ENCODE results near the gene ADPGK. TPM values are rescaled to one million over a fixed set of nuclear protein-coding genes. Genes with fewer than 3 reads are reported as not detected.
"Not testable (repeated sequence)": the region's sequence is repeated elsewhere in the genome, so short reads cannot be mapped to it uniquely, and the experiment has no call there.

The ADPGK gene
- total RNA-seq, 1 experiment from 2014 or later, result 54.8 TPM

DNA sequence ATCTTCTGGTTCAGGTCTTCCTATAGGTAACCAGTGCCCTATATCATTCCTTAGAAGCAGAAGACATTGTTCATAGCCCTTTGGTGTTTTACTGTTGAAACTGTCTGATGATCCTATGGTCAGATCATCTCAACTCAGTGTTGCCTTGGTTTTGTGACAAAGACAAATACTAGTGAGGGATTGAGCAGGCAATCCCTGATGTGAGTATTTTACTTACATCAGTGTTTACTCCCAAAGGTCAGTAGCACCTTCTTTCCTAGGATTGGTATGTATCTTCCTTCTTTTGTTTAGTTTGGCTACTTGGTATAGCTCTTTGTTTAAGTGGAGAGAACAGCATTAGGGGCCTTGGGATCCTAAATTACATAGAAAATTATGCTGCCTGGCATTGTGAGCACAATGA, 56.4 kb downstream of the ADPGK start:
- no peak overlapping the region for H3K27ac ChIP-seq (ENCODE audit: insufficient read length, low read depth, low read length)
- Mint-ChIP-seq H3K27ac (peak overlapping the region in 2 of 3 experiments; percentile 0 to 3; a peak in 1 of 7 replicates), H3K36me3 (ENCODE audit: insufficient read depth in 1 of 3, low read depth in 3 of 3) (peaks cover 3 to 21% (median 19%) of the 10 kb centered on the region in 3 experiments; a peak in 5 of 7 replicates), H3K27me3 (ENCODE audit: low read depth) (no peaks in the 10 kb centered on the region), H3K4me3 (no peak overlapping the region), H3K9me3 (no peaks in the 10 kb centered on the region), H3K4me1 (peaks cover 7% of the 10 kb centered on the region in 2 experiments)
- no peak overlapping the region for H4K5ac ChIP-seq (ENCODE audit: insufficient read length, low read depth, low read length)
- no peak overlapping the region for H3K18ac ChIP-seq (ENCODE audit: insufficient read length, low read depth, low read length)
- no peak overlapping the region for H3K14ac ChIP-seq (ENCODE audit: insufficient read depth, low read length)
- H2BK12ac ChIP-seq (ENCODE audit: insufficient read length, low read depth, low read length), result no peak overlapping the region
- H3K27me3 ChIP-seq (ENCODE audit: insufficient read depth, low read length), result no peaks in the 10 kb centered on the region
- H2BK120ac ChIP-seq (ENCODE audit: low read depth, low read length, poor library complexity, severe bottlenecking), result no peak overlapping the region
- H2BK15ac ChIP-seq (ENCODE audit: low read depth, low read length), result no peak overlapping the region
- H3K9me3 ChIP-seq (ENCODE audit: control insufficient read depth, low read depth, low read length), result no peaks in the 10 kb centered on the region
- H3K4ac ChIP-seq (ENCODE audit: low read depth, low read length), result no peak overlapping the region
- no peak overlapping the region for H2AK5ac ChIP-seq (ENCODE audit: insufficient read length, low read length)
- no peaks in the 10 kb centered on the region for H3K23me2 ChIP-seq (ENCODE audit: insufficient read length, low read depth, low read length, poor library complexity, severe bottlenecking)
- no peak overlapping the region for H2BK5ac ChIP-seq (ENCODE audit: insufficient read length, low read length)
- H4K91ac ChIP-seq (ENCODE audit: insufficient read length, low read depth, low read length), result no peak overlapping the region
- peaks cover 1% of the 10 kb centered on the region; the same call in 1 of the 2 replicates for H3K4me1 ChIP-seq (ENCODE audit: insufficient read depth, low read length)
- no peak overlapping the region for H2AFZ ChIP-seq (ENCODE audit: low read length)
- DNase-seq, result no peak
- no peak overlapping the region for H4K8ac ChIP-seq (replicated peaks; ENCODE audit: insufficient read length, low read depth, low read length)
- H3K79me2 ChIP-seq (ENCODE audit: insufficient read depth, low read length), result no peaks in the 10 kb centered on the region
- H2BK20ac ChIP-seq (ENCODE audit: low read depth, low read length, poor library complexity, severe bottlenecking), result no peak overlapping the region
- no peak overlapping the region for H3K56ac ChIP-seq (ENCODE audit: insufficient read length, low read depth, low read length)
- TF ChIP-seq, protein P1, sequence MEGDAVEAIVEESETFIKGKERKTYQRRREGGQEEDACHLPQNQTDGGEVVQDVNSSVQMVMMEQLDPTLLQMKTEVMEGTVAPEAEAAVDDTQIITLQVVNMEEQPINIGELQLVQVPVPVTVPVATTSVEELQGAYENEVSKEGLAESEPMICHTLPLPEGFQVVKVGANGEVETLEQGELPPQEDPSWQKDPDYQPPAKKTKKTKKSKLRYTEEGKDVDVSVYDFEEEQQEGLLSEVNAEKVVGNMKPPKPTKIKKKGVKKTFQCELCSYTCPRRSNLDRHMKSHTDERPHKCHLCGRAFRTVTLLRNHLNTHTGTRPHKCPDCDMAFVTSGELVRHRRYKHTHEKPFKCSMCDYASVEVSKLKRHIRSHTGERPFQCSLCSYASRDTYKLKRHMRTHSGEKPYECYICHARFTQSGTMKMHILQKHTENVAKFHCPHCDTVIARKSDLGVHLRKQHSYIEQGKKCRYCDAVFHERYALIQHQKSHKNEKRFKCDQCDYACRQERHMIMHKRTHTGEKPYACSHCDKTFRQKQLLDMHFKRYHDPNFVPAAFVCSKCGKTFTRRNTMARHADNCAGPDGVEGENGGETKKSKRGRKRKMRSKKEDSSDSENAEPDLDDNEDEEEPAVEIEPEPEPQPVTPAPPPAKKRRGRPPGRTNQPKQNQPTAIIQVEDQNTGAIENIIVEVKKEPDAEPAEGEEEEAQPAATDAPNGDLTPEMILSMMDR (conservative IDR thresholded peaks at IDR 0.05), result no peak
- no peak overlapping the region for H3T11ph ChIP-seq (ENCODE audit: low read length)
- H4K20me1 ChIP-seq (ENCODE audit: control insufficient read depth, insufficient read depth, insufficient read length), result no peaks in the 10 kb centered on the region
- H3K4me2 ChIP-seq (ENCODE audit: insufficient read depth, insufficient read length, low read length), result no peak overlapping the region
- no peak overlapping the region for H3K23ac ChIP-seq (ENCODE audit: insufficient read length, low read depth, low read length)
- no peaks in the 10 kb centered on the region for H3K79me1 ChIP-seq (ENCODE audit: insufficient read depth, low read depth, low read length, poor library complexity, severe bottlenecking)
- H3K9ac ChIP-seq (ENCODE audit: extremely low read depth, insufficient read length, low read length), result no peak overlapping the region

GRCh38 chr15:72725851-72726250, 57.7 kb downstream of the ADPGK start:
- not testable (repeated sequence) for H3K9me3 Mint-ChIP-seq; H3K4me2 ChIP-seq (ENCODE audit: insufficient read depth, insufficient read length, low read length); H3K4me3 Mint-ChIP-seq; H3K27me3 ChIP-seq (ENCODE audit: insufficient read depth, low read length); H3K79me2 ChIP-seq (ENCODE audit: insufficient read depth, low read length); H3K9ac ChIP-seq (ENCODE audit: extremely low read depth, insufficient read length, low read length); H2BK5ac ChIP-seq (ENCODE audit: insufficient read length, low read length); H4K5ac ChIP-seq (ENCODE audit: insufficient read length, low read depth, low read length); H3K23ac ChIP-seq (ENCODE audit: insufficient read length, low read depth, low read length); H3K4ac ChIP-seq (ENCODE audit: low read depth, low read length); DNase-seq; H3K56ac ChIP-seq (ENCODE audit: insufficient read length, low read depth, low read length); H3K27ac ChIP-seq (ENCODE audit: insufficient read length, low read depth, low read length); H2AK5ac ChIP-seq (ENCODE audit: insufficient read length, low read length); H2AFZ ChIP-seq (ENCODE audit: low read length); H2BK15ac ChIP-seq (ENCODE audit: low read depth, low read length); H4K8ac ChIP-seq (replicated peaks; ENCODE audit: insufficient read length, low read depth, low read length); H3K4me1 Mint-ChIP-seq; H3K79me1 ChIP-seq (ENCODE audit: insufficient read depth, low read depth, low read length, poor library complexity, severe bottlenecking); H2BK120ac ChIP-seq (ENCODE audit: low read depth, low read length, poor library complexity, severe bottlenecking); H3K27ac Mint-ChIP-seq; H3K18ac ChIP-seq (ENCODE audit: insufficient read length, low read depth, low read length); H3K14ac ChIP-seq (ENCODE audit: insufficient read depth, low read length); H3K23me2 ChIP-seq (ENCODE audit: insufficient read length, low read depth, low read length, poor library complexity, severe bottlenecking); H4K20me1 ChIP-seq (ENCODE audit: control insufficient read depth, insufficient read depth, insufficient read length); H3K9me3 ChIP-seq (ENCODE audit: control insufficient read depth, low read depth, low read length); H3K4me1 ChIP-seq (ENCODE audit: insufficient read depth, low read length); H3T11ph ChIP-seq (ENCODE audit: low read length); H4K91ac ChIP-seq (ENCODE audit: insufficient read length, low read depth, low read length); H3K27me3 Mint-ChIP-seq (ENCODE audit: low read depth); H2BK20ac ChIP-seq (ENCODE audit: low read depth, low read length, poor library complexity, severe bottlenecking); H2BK12ac ChIP-seq (ENCODE audit: insufficient read length, low read depth, low read length)
- no CpG with 5 or more reads among the region's 6 CpGs for WGBS (ENCODE audit: extremely low coverage, insufficient read length, low lambda C conversion rate)
- H3K36me3 Mint-ChIP-seq (ENCODE audit: insufficient read depth in 1 of 3, low read depth in 3 of 3), result peaks cover 3 to 11% (median 10%) of the 10 kb centered on the region in 3 experiments; a peak in 5 of 7 replicates
